ENCODE results near the gene SPAG5. TPM values are rescaled to one million over a fixed set of nuclear protein-coding genes. Genes with fewer than 3 reads are reported as not detected.

SPAG5 gene
- total and polyA plus RNA-seq, 10 of the 15 experiments (the other 5 are each of a cell fraction or from before 2014, with no cell fraction given) = 73.5 to 171 (median 106) TPM

- intact Hi-C loops (cut with micrococcal nuclease; ENCODE audit: unreplicated experiment) = loop anchor here (5.0 kb wide), 1 partner anchor 50 kb away; the partner anchor contains the start of gene PIGS
- RAD21 ChIA-PET (ENCODE audit: unreplicated experiment) = no interaction called here
- Histone ChIP-seq H4K20me1 (ENCODE audit: control insufficient read depth, insufficient read depth) (no peaks in the 10 kb centered on the region), H3K27ac (ENCODE audit: control insufficient read depth, insufficient read depth) (no peak overlapping the region), H3K36me3 (ENCODE audit: control insufficient read depth in 2 of 2, insufficient read depth in 2 of 2, low read length in 1 of 2) (peaks cover 31 to 57% of the 10 kb centered on the region in 2 experiments), H3K9me3 (replicated peaks; ENCODE audit: control insufficient read depth, insufficient read depth, low read length) (no peaks in the 10 kb centered on the region), H3K27me3 (replicated peaks in 1 of 2; ENCODE audit: control insufficient read depth in 2 of 2, insufficient read depth in 2 of 2, low read length in 1 of 2) (no peaks in the 10 kb centered on the region), H3K4me3 (no peak overlapping the region), H3K4me1 (ENCODE audit: control insufficient read depth, insufficient read depth, low read length) (no peaks in the 10 kb centered on the region), H2AFZ (ENCODE audit: control insufficient read depth, low read depth, low read length) (no peak overlapping the region), H3K4me2 (ENCODE audit: control insufficient read depth, insufficient read depth) (no peak overlapping the region), H3K79me2 (ENCODE audit: control insufficient read depth, insufficient read depth, low read length) (no peaks in the 10 kb centered on the region), H3K9ac (ENCODE audit: control insufficient read depth, insufficient read depth, low read length) (no peak overlapping the region)
- DNase-seq (ENCODE audit: low read depth, low spot score) (no peak), FAIRE-seq (no peak), ATAC-seq (no peak)
- 95% methylated on average over 3 of the region's 3 CpGs for WGBS (ENCODE audit: insufficient coverage, insufficient replicate concordance, low lambda C conversion rate, missing lambda C conversion rate)
- SMC1A ChIA-PET (ENCODE audit: uncharacterized antibody, unreplicated experiment) = no interaction called here
- BruUV-seq (replicated peaks) = no TSS peak
- CTCF ChIA-PET = interaction anchor here (1.2 to 4.8 kb wide), 2 partner anchors 10 to 25 kb away, joined by 3 to 20 read pairs; no protein-coding TSS in a partner anchor
- in situ Hi-C loops (cut with MboI) = no loop called here
- no peak for TF ChIP-seq SRF (IDR thresholded peaks at IDR 0.05; ENCODE audit: low read depth in 2 of 2, low read length in 2 of 2)
- TF ChIP-seq RELB (IDR thresholded peaks at IDR 0.05; ENCODE audit: low read depth) = no peak
- no peak for TF ChIP-seq CTCF (IDR thresholded peaks at IDR 0.05 in 2 of 3, conservative IDR thresholded peaks at IDR 0.05 in 1 of 3; ENCODE audit: control insufficient read depth in 2 of 3, extremely low read depth in 1 of 3, insufficient read depth in 1 of 3, low read depth in 3 of 3, low read length in 3 of 3)
- TF ChIP-seq NR2F1 (conservative IDR thresholded peaks at IDR 0.05) = no peak
- TF ChIP-seq HDAC2 (IDR thresholded peaks at IDR 0.05) = no peak
- no peak for TF ChIP-seq ESRRA (IDR thresholded peaks at IDR 0.05; ENCODE audit: low read length)
- TF ChIP-seq ZNF592 (IDR thresholded peaks at IDR 0.05) = no peak
- no peak for TF ChIP-seq PAX8 (IDR thresholded peaks at IDR 0.05)
- no peak for TF ChIP-seq PML (IDR thresholded peaks at IDR 0.05; ENCODE audit: low read length)
- no peak for TF ChIP-seq SMC3 (IDR thresholded peaks at IDR 0.05; ENCODE audit: borderline replicate concordance, low read length)
- TF ChIP-seq SMAD1 (IDR thresholded peaks at IDR 0.05; ENCODE audit: low read depth, partially characterized antibody) = no peak
- TF ChIP-seq SIN3A (IDR thresholded peaks at IDR 0.05; ENCODE audit: low read depth, low read length) = no peak
- POLR2A ChIA-PET = interaction anchor here (1.4 kb wide), 1 partner anchor 89 kb away, joined by 7 read pairs; the partner anchor contains the start of gene PROCA1
Measured at GRCh38 chr17:28622186-28622585, 23.4 kb upstream of the SPAG5 start.

Data from GM12878 (cell line).